Activated CD4-positive, alpha-beta memory T cell treated with anti-CD3 and anti-CD28 coated beads, Interleukin-2, amount 10 ng/mL, durations not matched to agents 7 days and 5 days (primary cell): Measurements from ENCODE around the gene KL. TPM values are rescaled to one million over a fixed set of nuclear protein-coding genes. Genes with fewer than 3 reads are reported as not detected.

ENCODE experiments used
- CTCF ChIA-PET: fragments of 350-600 bp; sonication (Branson Sonifier 250); formaldehyde crosslinking; loops from one replicate; lab custom pipeline; 2021; ENCODE audit warnings: antibody characterized with exemption, inconsistent platforms; lab: Charles Lee
- POLR2A ChIA-PET: fragments of 350-600 bp; sonication (Branson Sonifier 250); formaldehyde crosslinking; loops from one replicate; lab custom pipeline; 2021; ENCODE audit warnings: antibody characterized with exemption; lab: Charles Lee
- DNase-seq: peaks from one replicate; pipeline ENCODE4 v3.0.0-alpha.2; 2020
- H3K27ac Mint-ChIP-seq: one replicate; pipeline ENCODE4 v1.8.0; 2021; ENCODE audit warnings: mild to moderate bottlenecking, mixed read lengths
- H3K27me3 Mint-ChIP-seq: one replicate; pipeline ENCODE4 v1.8.0; 2021; ENCODE audit warnings: mixed read lengths
- H3K36me3 Mint-ChIP-seq: one replicate; pipeline ENCODE4 v1.8.0; 2021; ENCODE audit warnings: low read depth, mixed read lengths
- H3K4me1 Mint-ChIP-seq: one replicate; pipeline ENCODE4 v1.8.0; 2021; ENCODE audit warnings: mixed read lengths
- H3K4me3 Mint-ChIP-seq: one replicate; pipeline ENCODE4 v1.8.0; 2021; ENCODE audit warnings: mild to moderate bottlenecking, mixed read lengths
- H3K9me3 Mint-ChIP-seq: one replicate; pipeline ENCODE4 v1.8.0; 2021; ENCODE audit warnings: mixed read lengths
- total RNA-seq, 2 experiments: library from RNA; stranded (reverse); gene quantifications; one replicate each; pipeline ENCODE4 v1.2.3, GENCODE V29; 2021

Gene KL
- total RNA-seq, 2 experiments from 2014 or later = 0.05 to 0.08 TPM

- peaks cover 9% of the 10 kb centered on the region for H3K4me1 Mint-ChIP-seq
- no peaks in the 10 kb centered on the region for H3K9me3 Mint-ChIP-seq
- H3K36me3 Mint-ChIP-seq = no peaks in the 10 kb centered on the region
- H3K27me3 Mint-ChIP-seq = peaks cover 19% of the 10 kb centered on the region
- POLR2A ChIA-PET = no interaction called here
- H3K4me3 Mint-ChIP-seq = no peak overlapping the region
- no peak overlapping the region for H3K27ac Mint-ChIP-seq
- CTCF ChIA-PET = no interaction called here
- no peak for DNase-seq
Measured at GRCh38 chr13:33032037-33032625, 15.9 kb downstream of the KL start.

DNA sequence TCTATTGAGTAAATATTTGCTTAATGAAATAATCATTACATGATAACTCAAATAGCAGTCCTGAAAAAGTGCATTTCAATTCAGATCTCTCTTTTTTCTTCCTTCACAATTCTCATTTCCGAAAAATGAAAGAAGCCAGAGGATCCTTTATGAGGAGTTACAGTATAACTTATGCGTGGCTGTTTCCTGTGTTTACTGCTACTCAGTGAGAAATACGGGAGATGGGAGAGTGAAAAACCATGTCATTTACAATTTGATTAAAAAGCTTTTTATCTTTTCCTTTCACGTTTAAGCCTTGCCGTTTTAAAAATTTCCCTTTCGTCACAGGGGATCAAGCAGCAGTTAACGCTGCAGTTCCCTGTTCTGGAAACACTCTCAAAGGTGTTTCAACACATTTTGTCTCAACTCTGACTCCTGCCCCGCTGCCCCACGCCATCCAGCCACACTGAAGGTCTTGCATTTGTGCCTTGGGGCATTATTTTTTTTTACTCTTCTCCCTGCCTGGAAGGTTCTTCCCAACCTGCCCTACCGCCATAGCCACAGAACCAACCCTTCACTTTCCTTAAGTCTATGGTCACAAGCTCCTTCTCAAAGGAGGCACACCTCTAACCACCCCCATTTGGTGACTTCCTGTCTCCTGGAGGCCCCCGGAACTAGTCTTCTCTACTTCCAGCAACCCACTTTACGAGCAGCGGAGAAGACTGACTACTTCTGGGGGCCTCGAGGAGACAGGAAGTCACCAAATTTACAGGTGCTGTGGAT lies 17.0 kb downstream of the KL start:
- peaks cover 9% of the 10 kb centered on the region for H3K4me1 Mint-ChIP-seq

DNA sequence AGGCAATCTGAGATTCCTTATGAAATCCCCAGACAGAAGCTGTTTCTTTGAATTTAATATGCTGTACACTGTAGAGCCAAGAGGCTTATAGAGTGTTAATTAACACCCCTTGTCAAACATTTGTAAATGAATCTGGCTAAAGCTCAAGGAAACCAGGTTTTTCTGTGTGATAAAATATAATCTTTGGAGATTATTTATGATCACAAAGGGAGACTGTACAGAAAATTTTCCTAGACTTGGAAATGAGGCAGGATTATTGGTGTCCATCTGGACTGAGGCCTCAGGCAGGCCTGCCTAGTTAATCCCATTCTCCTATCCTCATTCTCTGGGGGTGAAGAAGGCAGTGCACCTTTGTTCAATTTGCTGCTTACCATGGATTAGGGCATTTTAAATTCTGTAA lies 17.8 kb downstream of the KL start:
- no peak for DNase-seq
- Mint-ChIP-seq H3K9me3 (no peaks in the 10 kb centered on the region), H3K27me3 (peaks cover 26% of the 10 kb centered on the region), H3K4me3 (no peak overlapping the region), H3K27ac (no peak overlapping the region), H3K4me1 (peaks cover 9% of the 10 kb centered on the region), H3K36me3 (no peaks in the 10 kb centered on the region)
- CTCF ChIA-PET = interaction anchor here (1.2 kb wide), 1 partner anchor 11 kb away, joined by 3 read pairs; no protein-coding TSS in a partner anchor
- POLR2A ChIA-PET = no interaction called here

More for the DNA sequence above, 17.0 kb downstream of the KL start:
- CTCF ChIA-PET = interaction anchor here (1.2 kb wide), 1 partner anchor 10 kb away, joined by 3 read pairs; no protein-coding TSS in a partner anchor
- peaks cover 25% of the 10 kb centered on the region for H3K27me3 Mint-ChIP-seq
- no peak overlapping the region for H3K27ac Mint-ChIP-seq
- POLR2A ChIA-PET = no interaction called here
- peak overlapping the region; percentile 22 for H3K4me3 Mint-ChIP-seq
- H3K9me3 Mint-ChIP-seq = no peaks in the 10 kb centered on the region
- H3K36me3 Mint-ChIP-seq = no peaks in the 10 kb centered on the region
- no peak for DNase-seq

GRCh38 chr13:33034882-33035520 lies 18.8 kb downstream of the KL start:
- Mint-ChIP-seq H3K4me3 (no peak overlapping the region), H3K36me3 (no peaks in the 10 kb centered on the region), H3K4me1 (peaks cover 9% of the 10 kb centered on the region), H3K27me3 (peaks cover 27% of the 10 kb centered on the region), H3K9me3 (no peaks in the 10 kb centered on the region), H3K27ac (no peak overlapping the region)
- CTCF ChIA-PET = no interaction called here
- DNase-seq = no peak
- POLR2A ChIA-PET = no interaction called here

- CTCF ChIA-PET = interaction anchor here (0.9 kb wide), 1 partner anchor 24 kb away, joined by 3 read pairs; no protein-coding TSS in a partner anchor
Measured at GRCh38 chr13:33037673-33038072, 21.4 kb downstream of the KL start.

DNA sequence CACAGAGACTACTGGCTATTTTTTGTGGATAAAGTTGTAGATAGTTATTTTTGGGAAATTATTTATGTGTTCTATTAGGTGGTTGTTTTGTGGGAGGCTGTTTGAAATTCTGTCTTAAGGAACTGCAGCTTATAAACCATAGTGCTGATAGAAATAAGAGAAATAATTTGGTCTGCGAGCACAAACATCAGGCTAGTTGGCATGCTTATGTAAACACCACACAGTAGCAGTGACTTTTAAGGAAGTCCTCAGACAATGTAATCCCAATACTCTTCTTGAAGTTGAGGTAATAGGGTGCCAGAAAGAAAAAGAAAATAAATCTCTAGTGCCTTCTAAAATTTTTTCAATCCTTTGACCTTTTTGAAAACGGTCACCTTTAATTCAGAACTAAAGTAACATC lies 23.9 kb downstream of the KL start:
- Mint-ChIP-seq H3K27ac (no peak overlapping the region), H3K4me1 (no peaks in the 10 kb centered on the region), H3K27me3 (peaks cover 27% of the 10 kb centered on the region), H3K4me3 (no peak overlapping the region), H3K36me3 (no peaks in the 10 kb centered on the region), H3K9me3 (no peaks in the 10 kb centered on the region)
- CTCF ChIA-PET = no interaction called here
- no peak for DNase-seq
- POLR2A ChIA-PET = no interaction called here

More at GRCh38 chr13:33037673-33038072, 21.4 kb downstream of the KL start:
- POLR2A ChIA-PET = no interaction called here
- Mint-ChIP-seq H3K4me1 (peaks cover 9% of the 10 kb centered on the region), H3K36me3 (no peaks in the 10 kb centered on the region), H3K27me3 (peaks cover 30% of the 10 kb centered on the region), H3K4me3 (no peak overlapping the region), H3K27ac (no peak overlapping the region), H3K9me3 (no peaks in the 10 kb centered on the region)
- DNase-seq = no peak

DNA sequence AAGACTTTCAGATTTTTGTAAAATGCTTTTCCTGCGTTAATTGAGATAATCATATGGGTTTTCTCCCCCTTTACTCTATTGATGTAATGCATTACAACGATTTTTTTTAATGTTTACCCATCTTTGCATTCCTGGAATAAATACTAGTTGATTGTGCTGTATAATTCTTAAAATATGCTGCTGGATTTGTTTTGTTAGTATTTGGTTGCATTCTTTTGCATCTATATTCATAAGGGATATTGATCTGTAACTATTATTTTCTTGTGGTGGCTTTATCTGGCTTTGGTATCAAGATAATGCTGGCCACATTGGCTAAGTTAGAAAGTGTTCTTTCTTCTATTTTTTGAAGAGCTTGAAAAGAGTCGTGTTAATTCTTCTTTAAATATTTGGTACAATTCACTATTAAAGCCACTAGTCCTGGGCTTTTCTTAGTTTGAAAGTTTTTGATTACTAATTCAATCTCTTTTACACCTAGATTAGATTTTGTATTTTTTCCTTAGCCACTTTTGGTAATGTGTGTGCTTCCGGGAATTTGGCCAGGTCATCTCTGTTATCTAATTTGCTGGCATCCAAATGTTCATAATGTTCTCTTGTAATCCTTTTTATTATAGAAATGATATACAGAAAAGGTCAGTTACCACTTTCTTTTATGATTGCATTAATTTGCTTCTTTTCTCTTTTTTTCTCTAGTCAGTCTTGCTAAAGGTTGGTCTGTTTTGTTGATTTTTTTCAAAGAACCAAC lies 29.8 kb downstream of the KL start:
- Mint-ChIP-seq H3K27ac (no peak overlapping the region), H3K27me3 (peaks cover 21% of the 10 kb centered on the region), H3K4me1 (no peaks in the 10 kb centered on the region), H3K9me3 (no peaks in the 10 kb centered on the region), H3K4me3 (no peak overlapping the region), H3K36me3 (no peaks in the 10 kb centered on the region)
- CTCF ChIA-PET = no interaction called here
- DNase-seq = no peak
- POLR2A ChIA-PET = no interaction called here

- Mint-ChIP-seq H3K27ac (no peak overlapping the region), H3K27me3 (peaks cover 20% of the 10 kb centered on the region), H3K4me3 (no peak overlapping the region), H3K4me1 (no peaks in the 10 kb centered on the region), H3K36me3 (no peaks in the 10 kb centered on the region), H3K9me3 (no peaks in the 10 kb centered on the region)
- no peak for DNase-seq
- ChIA-PET CTCF (no interaction called here), POLR2A (no interaction called here)
Measured at GRCh38 chr13:33050161-33050560, 33.9 kb downstream of the KL start.

- Mint-ChIP-seq H3K4me3 (no peak overlapping the region), H3K27ac (no peak overlapping the region), H3K36me3 (no peaks in the 10 kb centered on the region), H3K9me3 (no peaks in the 10 kb centered on the region), H3K4me1 (no peaks in the 10 kb centered on the region), H3K27me3 (peaks cover 13% of the 10 kb centered on the region)
- no peak for DNase-seq
- POLR2A ChIA-PET = no interaction called here
- CTCF ChIA-PET = no interaction called here
Measured at GRCh38 chr13:33051632-33052031, 35.4 kb downstream of the KL start.

- ChIA-PET POLR2A (interaction anchor here (1.2 kb wide), 1 partner anchor 11 kb away, joined by 4 read pairs; no protein-coding TSS in a partner anchor), CTCF (no interaction called here)
- Mint-ChIP-seq H3K27me3 (peaks cover 13% of the 10 kb centered on the region), H3K9me3 (no peaks in the 10 kb centered on the region), H3K4me1 (no peaks in the 10 kb centered on the region), H3K36me3 (no peaks in the 10 kb centered on the region), H3K4me3 (no peak overlapping the region), H3K27ac (no peak overlapping the region)
- no peak for DNase-seq
Measured at GRCh38 chr13:33052506-33053280, 36.5 kb downstream of the KL start.

- no peak overlapping the region for H3K27ac Mint-ChIP-seq
- H3K36me3 Mint-ChIP-seq = no peaks in the 10 kb centered on the region
- H3K27me3 Mint-ChIP-seq = peaks cover 11% of the 10 kb centered on the region
- POLR2A ChIA-PET = interaction anchor here (1.2 kb wide), 1 partner anchor 10 kb away, joined by 4 read pairs; no protein-coding TSS in a partner anchor
- H3K4me1 Mint-ChIP-seq = no peaks in the 10 kb centered on the region
- H3K4me3 Mint-ChIP-seq = no peak overlapping the region
- CTCF ChIA-PET = no interaction called here
- no peak for DNase-seq
- no peaks in the 10 kb centered on the region for H3K9me3 Mint-ChIP-seq
Measured at GRCh38 chr13:33053397-33054066, 37.3 kb downstream of the KL start.
